ENCODE data around the gene MGMT.

The MGMT gene

DNA sequence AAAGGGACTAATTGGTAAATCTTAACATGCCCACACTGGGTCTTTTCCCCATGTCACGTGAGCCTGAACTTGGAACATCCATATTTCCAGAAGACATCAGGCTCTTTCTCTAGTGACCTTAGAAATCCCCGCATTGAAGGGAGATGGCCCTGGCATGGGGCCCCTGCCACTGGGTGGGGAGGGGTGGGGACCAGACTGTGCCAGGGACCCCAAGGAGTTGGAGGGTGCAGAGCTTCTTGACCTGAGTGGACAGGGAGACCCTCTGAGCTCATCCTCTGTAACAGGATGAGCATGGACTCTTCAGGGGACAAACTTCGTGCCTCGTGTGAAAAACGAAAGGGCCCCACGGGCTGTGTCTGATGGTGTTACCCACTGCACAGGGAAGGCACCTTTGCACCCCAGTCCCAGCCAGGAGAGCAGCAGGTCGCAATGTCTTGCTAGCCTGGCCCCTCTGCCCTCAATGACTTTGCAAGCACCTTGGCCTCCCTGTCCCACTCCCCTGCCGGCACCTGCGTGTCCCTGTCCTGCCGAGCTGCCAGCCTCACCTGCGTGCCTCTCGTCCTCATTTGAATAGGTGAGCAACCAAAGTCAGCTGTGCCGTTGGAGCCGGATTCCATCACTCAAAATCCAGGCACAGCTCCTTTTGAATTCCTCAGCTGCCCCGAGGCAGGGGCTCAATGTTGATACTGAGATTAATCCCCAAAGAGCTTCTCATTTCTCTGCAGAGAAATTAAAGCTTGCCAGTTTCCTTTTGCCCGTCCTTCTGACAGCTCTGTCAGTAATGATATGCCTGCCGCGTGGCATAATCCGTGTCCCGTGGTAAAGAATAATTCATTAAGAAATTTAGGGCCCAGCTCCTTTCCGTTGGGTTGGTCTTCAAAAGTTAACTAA is 262.1 kb downstream of the MGMT start:
- ATAC-seq, result no peak
- Mint-ChIP-seq H3K4me1 (no peaks in the 10 kb centered on the region), H3K4me3 (no peak overlapping the region), H3K9me3 (peaks cover 11% of the 10 kb centered on the region), H3K36me3 (no peaks in the 10 kb centered on the region), H3K27ac (no peak overlapping the region)
- DNase-seq (ENCODE audit: low spot score in 2 of 2), result no peak

DNA sequence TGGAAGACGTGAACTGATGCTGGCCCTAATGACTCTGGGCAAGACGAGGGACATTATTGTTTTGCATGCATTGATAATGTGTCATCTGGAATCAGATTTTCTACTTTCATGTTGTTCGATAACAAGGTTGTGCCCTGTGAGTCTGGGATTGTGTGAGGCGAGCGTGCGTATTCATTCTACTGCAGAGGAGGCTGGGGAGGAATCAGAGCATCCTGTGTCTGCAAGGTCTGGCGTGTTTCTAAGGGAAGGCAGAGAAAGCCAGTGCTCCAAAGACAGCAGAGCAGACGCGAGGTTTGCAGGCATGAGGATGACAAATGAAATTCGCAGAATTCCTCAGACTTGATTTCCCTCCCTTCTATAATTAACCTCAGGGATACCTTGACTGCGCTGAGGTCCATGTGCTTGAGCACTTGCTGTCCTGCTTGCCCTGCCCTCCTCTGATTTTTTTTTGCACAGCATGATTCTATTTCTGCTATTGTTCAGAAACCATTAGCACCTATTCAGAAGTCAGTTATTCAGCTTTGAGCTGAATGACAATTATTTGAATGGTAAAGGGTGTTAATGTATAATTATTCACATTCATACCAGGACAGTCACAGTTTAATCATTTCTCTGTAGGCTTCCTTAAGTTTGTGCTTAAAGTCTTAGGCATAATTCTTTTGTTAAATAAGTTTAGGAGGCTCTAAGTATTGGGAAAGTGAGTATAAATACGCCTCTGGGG is 263.4 kb downstream of the MGMT start:
- Mint-ChIP-seq H3K9me3 (peaks cover 11% of the 10 kb centered on the region), H3K36me3 (no peaks in the 10 kb centered on the region), H3K27ac (no peak overlapping the region), H3K4me3 (no peak overlapping the region), H3K4me1 (no peaks in the 10 kb centered on the region)
- ATAC-seq, result no peak
- no peak for DNase-seq (ENCODE audit: low spot score in 2 of 2)

DNA sequence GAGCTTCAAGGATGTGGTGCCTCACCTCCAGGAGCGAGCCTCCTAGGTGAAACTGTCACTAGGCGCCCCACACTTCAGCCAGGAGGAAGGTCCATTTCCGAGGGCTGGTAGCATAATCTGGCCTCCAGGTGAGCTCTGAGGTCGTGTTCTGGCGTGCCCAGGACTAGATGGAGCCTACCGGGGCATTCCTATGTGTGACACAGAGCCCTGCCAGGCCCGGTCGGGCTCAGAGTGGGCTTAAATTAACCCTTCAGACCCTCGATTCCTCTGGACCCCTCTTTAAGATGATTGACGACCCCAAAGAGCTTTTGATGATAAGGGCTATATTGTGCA is 263.9 kb downstream of the MGMT start:
- no peak for DNase-seq (ENCODE audit: low spot score in 2 of 2)
- Mint-ChIP-seq H3K36me3 (no peaks in the 10 kb centered on the region), H3K27ac (no peak overlapping the region), H3K4me1 (no peaks in the 10 kb centered on the region), H3K9me3 (peaks cover 9% of the 10 kb centered on the region), H3K4me3 (no peak overlapping the region)
- no peak for ATAC-seq

DNA sequence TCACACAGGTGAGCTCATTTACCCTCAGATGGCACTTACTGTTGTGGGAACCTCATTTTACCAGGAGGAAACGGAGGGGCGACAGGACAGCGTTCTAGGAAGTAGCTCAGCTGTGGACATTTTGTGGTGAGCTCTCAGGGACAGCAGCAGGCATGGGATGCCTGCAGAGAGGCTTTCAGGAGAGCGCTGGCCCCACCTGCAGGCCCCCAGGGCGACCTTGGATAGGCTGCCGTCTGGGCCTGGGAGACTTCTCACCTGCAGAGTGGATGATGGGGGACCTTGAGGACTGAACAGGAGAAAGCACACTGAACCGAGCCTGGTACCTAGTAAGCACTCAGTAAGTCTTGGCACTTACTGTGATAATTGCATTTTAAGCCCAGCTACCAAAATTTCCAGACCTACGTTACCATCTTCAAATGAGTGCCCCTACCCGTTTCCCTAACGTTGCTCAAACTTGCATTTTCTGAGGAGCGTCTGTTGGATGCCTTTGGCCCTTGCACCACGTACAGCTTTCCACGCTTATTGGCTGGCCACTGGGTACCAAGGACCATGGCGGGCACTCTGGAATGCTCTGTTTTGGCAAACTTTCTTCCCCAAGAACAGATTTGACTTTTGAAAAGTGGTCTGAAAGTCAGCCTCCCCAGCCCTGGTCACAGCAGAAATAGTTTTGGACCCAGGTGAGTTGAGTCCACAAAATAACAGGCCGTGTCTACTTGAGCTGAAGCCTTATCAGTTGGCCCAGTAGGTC is 273.7 kb downstream of the MGMT start:
- no peaks in the 10 kb centered on the region for H3K36me3 Mint-ChIP-seq
- DNase-seq (ENCODE audit: low spot score in 2 of 2) (no peak), ATAC-seq (no peak)
- no peak overlapping the region for H3K4me3 Mint-ChIP-seq
- H3K4me1 Mint-ChIP-seq, result peaks cover 4% of the 10 kb centered on the region
- H3K9me3 Mint-ChIP-seq, result peaks cover 11% of the 10 kb centered on the region
- no peak overlapping the region for H3K27ac Mint-ChIP-seq

DNA sequence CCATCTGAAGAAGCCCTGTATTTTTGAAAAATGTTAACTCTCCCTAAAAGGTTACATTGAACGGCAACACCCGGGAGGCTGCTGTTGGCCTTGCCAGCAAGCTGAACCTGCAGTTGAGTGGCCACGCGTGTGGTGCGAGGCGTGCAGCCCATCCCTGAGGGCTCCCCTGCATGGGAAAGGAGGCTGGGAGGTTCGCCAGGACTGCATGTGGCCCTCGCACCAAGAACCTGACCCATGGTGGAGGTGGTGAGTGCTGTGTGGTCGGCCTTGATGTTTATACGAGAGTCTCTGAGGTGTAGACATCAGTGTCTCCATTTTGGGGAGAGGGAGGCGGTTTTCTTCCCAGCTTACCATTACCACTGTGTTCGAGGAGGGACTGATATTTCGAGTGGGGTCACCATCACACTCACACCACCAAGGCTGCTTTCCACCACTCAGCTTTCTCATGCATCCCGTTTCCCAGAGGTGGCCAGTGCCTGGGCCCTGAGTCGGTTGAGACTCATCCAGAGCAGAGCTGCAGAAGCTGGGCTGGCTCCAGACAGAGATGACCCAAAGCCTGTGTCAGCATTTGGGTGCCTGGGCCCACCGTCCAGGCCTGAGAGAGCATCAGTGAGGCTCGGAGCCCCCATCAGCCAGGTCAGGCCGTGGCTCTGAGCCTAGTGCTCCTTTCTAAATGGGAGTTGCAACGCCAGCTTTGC is 274.4 kb downstream of the MGMT start:
- Mint-ChIP-seq H3K27ac (no peak overlapping the region), H3K4me3 (no peak overlapping the region), H3K4me1 (peaks cover 4% of the 10 kb centered on the region), H3K9me3 (peaks cover 12% of the 10 kb centered on the region), H3K36me3 (no peaks in the 10 kb centered on the region)
- ATAC-seq, result no peak
- no peak for DNase-seq (ENCODE audit: low spot score in 2 of 2)

DNA sequence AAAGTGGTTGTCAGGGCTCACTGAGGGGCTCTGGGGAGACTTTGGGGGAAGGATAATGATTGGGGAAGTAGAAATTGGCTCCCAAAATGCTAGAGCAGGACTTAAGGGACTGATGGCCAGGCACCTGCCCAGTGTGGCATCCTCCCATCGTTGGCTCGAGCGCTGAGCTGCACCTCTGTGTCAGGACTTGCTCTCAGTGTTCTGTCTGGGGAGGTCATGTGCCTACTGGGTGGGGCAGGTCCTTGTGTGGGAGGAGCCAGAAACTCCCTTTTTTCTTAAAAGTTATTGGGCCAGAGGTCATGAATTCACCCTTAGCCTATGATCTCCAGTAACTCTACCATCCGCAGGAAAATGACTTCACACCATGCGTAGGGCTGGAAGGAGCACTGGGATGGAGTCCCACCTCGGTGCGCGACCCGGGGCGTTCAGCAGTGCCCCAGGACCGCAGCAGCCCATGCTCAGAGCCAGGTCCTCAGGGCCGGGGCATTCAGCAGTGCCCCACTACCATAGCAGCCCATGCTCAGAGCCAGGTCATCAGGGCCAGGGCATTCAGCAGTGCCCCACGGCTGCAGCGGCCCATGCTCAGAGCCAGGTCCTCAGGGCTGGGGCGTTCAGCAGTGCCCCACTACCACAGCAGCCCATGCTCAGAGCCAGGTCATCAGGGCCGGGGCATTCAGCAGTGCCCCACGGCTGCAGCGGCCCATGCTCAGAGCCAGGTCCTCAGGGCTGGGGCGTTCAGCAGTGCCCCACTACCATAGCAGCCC is 275.1 kb downstream of the MGMT start:
- H3K36me3 Mint-ChIP-seq, result no peaks in the 10 kb centered on the region
- no peak overlapping the region for H3K27ac Mint-ChIP-seq
- peaks cover 4% of the 10 kb centered on the region for H3K4me1 Mint-ChIP-seq
- DNase-seq (ENCODE audit: low spot score in 2 of 2), result peak in 1 of 2 donors; percentile 30
- H3K4me3 Mint-ChIP-seq, result no peak overlapping the region
- peaks cover 12% of the 10 kb centered on the region for H3K9me3 Mint-ChIP-seq
- ATAC-seq, result no peak

DNA sequence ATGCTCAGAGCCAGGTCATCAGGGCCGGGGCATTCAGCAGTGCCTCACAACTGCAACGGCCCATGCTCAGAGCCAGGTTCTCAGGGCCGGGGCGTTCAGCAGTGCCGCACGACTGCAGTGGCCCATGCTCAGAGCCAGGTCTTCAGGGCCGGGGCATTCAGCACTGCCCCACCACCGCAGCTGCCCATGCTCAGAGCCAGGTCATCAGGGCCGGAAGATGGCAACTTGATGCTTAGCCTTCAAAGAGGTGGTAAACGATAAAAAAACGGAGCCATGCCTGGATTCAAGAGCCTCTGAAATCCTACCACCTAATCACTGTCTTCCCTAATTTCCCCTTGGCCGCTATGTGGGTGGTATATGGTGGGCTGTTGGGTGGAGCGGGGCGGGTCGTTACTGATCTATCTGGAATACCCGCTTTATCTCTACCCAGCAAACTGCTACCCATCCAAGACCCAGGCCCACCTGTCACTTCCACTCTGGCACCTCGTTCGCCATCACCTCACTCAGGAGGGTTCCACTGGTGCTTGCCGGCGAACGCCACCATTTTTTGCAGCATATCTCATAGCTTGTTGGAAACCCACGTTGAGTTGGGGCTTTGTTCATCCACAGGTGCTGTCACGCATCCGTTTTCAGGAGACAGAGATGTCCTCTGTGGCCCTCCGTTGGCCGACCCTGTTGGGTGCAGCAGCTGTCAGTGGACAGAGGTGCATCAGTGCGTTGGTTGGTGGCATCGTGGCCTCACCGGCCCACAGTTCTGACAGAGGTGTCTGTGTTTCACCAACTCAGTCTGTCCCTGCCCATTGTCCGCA is 275.9 kb downstream of the MGMT start:
- H3K9me3 Mint-ChIP-seq, result peaks cover 12% of the 10 kb centered on the region
- ATAC-seq (no peak), DNase-seq (ENCODE audit: low spot score in 2 of 2) (peak in 1 of 2 donors; percentile 26)
- no peaks in the 10 kb centered on the region for H3K36me3 Mint-ChIP-seq
- H3K4me1 Mint-ChIP-seq, result peaks cover 4% of the 10 kb centered on the region
- no peak overlapping the region for H3K27ac Mint-ChIP-seq
- no peak overlapping the region for H3K4me3 Mint-ChIP-seq

DNA sequence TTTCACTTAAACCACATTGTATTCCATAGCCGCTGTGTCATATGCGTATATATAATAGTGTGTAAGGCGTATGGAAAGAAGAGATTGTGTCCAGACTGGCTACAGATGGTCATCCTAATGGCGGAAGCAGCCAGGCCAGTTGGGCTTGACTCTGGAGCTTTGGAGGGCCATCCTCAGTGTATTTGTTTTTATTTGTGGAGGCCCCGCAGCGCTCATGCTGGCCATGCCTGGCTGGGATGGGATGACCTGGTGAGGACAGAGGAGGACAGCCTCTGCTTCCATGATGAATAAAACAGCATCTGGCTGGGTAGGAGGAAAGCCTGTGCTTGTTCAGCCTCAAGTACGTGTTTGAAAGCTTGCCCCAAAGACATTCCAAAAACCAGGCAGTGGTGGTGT is 276.7 kb downstream of the MGMT start:
- H3K36me3 Mint-ChIP-seq, result peaks cover 4% of the 10 kb centered on the region
- no peak for DNase-seq (ENCODE audit: low spot score in 2 of 2)

DNA sequence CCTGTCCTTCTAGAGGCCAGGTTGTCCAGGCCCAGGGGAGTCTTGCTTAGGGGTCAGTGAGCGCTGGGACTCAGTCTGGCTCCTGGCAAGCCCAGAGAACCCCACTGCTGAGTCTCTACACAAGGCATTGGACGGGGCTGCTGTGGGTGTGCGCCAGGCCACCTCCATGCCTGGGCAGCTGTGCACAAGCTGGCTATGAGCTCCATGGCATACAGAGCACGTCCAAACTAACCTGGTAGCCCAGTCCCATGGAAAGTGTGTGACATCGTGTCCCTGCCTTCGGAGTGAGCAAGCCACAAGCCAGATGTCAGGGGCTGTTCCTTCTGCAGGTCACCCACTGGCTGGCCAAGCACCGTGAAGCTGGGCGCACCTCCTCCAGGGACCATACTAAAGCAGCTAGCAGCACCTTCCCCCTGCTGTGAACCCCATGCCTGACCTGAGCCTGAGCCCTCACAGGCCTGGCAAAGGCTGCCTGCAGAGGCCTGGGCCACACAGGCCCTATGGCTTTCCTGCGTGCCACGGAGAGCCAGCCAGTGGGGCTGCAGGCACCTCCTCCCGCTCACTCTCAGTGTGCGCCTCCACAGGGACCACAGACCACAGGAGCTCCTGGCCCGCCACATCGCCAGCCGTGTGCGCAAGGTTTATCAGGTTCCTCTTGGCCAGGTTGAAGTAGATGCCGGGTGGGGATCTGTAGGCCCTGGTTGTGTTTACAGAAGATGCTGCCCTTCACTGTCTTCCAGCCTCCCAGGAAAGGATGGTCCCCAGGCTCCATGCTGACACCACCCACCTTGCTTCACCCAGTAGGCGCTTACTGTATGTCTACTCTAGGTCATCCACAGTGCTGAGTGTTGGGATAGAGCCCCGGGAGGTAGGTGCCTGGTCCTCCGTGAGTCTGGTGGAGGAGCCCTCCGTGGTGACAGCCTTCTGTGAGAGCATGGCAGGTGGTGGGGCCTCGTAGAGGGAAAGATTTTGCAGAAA is 277.4 kb downstream of the MGMT start:
- Mint-ChIP-seq H3K27ac (no peak overlapping the region), H3K36me3 (peaks cover 4% of the 10 kb centered on the region), H3K4me3 (no peak overlapping the region), H3K4me1 (peaks cover 4% of the 10 kb centered on the region), H3K9me3 (peaks cover 25% of the 10 kb centered on the region)
- no peak for ATAC-seq
- peak in 1 of 2 donors; percentile 29 for DNase-seq (ENCODE audit: low spot score in 2 of 2)

More for the DNA sequence above, 276.7 kb downstream of the MGMT start:
- Mint-ChIP-seq H3K27ac (no peak overlapping the region), H3K9me3 (peaks cover 18% of the 10 kb centered on the region), H3K4me3 (no peak overlapping the region), H3K4me1 (peaks cover 4% of the 10 kb centered on the region)
- no peak for ATAC-seq

DNA sequence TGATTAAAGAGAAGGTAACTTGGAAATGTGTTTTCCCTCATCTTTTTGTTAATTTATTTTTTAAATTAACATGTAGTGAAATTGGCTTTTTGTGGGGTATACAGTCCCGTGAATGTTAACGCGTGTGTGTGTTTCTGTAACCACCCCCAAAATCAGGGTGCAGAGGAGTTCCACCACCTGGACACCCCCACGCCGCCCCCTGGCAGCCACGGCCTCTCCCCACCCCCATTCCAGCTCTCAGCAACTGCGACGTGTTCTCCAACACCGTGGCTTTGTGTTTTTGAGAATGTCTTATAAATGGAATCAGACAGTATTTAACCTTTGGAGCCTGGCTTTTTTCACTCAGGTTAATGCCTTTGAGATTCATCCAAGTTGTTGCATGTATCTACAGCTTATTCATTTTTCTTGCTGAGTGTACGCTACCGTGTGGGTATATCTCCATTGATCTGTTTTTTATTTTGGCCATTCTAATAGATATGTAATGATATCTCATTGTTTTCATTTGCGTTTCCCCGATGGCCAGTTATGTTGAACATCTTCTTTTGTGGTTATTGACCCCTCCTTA is 278.2 kb downstream of the MGMT start:
- DNase-seq (ENCODE audit: low spot score in 2 of 2), result no peak
- peaks cover 22% of the 10 kb centered on the region for H3K9me3 Mint-ChIP-seq
- no peaks in the 10 kb centered on the region for H3K4me1 Mint-ChIP-seq
- H3K4me3 Mint-ChIP-seq, result no peak overlapping the region
- no peak overlapping the region for H3K27ac Mint-ChIP-seq
- H3K36me3 Mint-ChIP-seq, result peaks cover 4% of the 10 kb centered on the region
- no peak for ATAC-seq

DNA sequence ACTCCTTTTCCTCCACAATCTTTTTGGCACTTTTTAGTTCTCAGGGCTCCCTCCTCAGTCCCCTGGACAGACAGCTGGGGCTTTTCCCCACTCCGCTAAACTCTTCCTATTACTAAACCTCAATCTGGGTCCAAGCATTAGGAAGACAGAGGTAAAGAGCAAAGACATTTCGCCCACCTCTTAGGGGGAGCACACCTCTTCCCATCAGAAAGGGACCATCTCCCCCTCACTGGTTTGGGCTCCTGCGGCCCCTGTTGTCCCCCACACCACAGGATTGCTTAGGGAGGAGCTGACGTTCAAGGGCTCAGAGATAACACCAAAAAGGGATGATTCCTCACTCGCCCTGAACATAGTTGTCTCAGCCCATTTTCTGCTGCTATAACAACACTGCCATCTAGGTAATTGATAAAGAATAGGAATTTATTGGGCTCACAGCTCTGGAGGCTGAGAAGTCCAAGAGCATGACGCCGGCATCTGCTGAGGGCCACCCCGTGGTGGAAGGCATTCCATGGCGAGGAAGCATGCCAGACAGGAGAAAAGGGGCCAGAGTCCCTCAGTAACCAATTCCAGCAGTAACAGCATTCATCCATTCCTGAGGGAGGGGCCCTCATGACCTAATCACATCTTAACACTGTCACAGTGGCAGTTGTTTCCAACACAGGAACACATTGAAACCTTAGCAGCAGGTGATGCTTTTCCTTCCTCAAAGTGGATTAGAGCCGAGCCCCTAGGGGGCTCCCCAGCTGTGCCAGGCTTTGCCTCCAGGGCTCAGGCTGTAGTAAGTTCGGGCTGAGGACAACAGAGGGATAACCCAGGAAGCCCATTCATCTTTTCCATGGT is 287.4 kb downstream of the MGMT start:
- no peaks in the 10 kb centered on the region for H3K4me1 Mint-ChIP-seq
- ATAC-seq (no peak), DNase-seq (ENCODE audit: low spot score in 2 of 2) (peak in 1 of 2 donors; percentile 17)
- no peak overlapping the region for H3K27ac Mint-ChIP-seq
- H3K9me3 Mint-ChIP-seq, result peaks cover 18% of the 10 kb centered on the region
- H3K4me3 Mint-ChIP-seq, result no peak overlapping the region
- no peaks in the 10 kb centered on the region for H3K36me3 Mint-ChIP-seq

DNA sequence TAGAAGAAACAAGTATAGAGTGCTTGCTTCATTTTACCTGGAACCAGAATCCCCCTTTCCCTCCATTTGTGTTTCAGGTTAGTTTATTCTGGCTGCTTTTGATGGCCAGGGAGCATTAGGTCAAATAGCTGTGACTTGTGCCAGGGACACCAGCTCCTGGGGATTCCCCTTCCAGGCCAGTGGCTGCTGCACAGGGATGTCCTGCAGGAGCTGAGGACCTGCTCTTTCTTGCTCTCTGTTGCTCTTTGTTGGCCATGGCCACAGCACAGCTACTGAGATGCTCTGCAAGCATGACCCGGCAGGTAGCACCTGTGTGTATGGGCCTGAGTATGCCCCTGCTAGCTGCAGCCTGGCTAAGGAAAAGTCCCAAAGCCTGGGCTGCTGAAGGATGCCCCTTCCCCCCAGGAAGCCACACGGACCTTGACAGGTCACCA is 288.1 kb downstream of the MGMT start:
- peak in 1 of 2 donors; percentile 26 for DNase-seq (ENCODE audit: low spot score in 2 of 2)
- no peaks in the 10 kb centered on the region for H3K36me3 Mint-ChIP-seq
- H3K9me3 Mint-ChIP-seq, result peaks cover 18% of the 10 kb centered on the region
- no peaks in the 10 kb centered on the region for H3K4me1 Mint-ChIP-seq
- ATAC-seq, result no peak
- no peak overlapping the region for H3K27ac Mint-ChIP-seq
- no peak overlapping the region for H3K4me3 Mint-ChIP-seq

All from stimulated activated effector memory CD8-positive, alpha-beta T cell treated with anti-CD3 and anti-CD28 coated beads, Interleukin-12 subunit alpha, Interleukin-12 subunit beta, amount 100 ng/mL, for 72 hours (primary cell).